Neural cell (in vitro differentiated cells): ENCODE measurements around the gene GLTP. TPM values are rescaled to one million over a fixed set of nuclear protein-coding genes. Genes with fewer than 3 reads are reported as not detected.

ENCODE experiments used
- H2AFZ ChIP-seq: fragments of 200-600, 300-800 bp; sonication (generic), shearing (Covaris generic); 2 replicates; pipeline ENCODE4 v1.6.0; 2014; ENCODE audit warnings: low read depth, mild to moderate bottlenecking, antibody characterized with exemption, low read length, moderate library complexity
- H3F3A ChIP-seq: fragments of 200-600 bp; shearing (Covaris generic); 2 replicates; pipeline ENCODE4 v1.6.1; 2016; ENCODE audit warnings: mild to moderate bottlenecking, moderate library complexity, mixed read lengths, antibody characterized with exemption, low read length; ENCODE audit not compliant: insufficient read depth, poor library complexity, severe bottlenecking
- H3K27ac ChIP-seq: fragments of 200-600, 300-800 bp; sonication (generic), shearing (Covaris generic); 2 replicates; pipeline ENCODE4 v1.5.1; 2014; ENCODE audit warnings: mild to moderate bottlenecking, low read length, moderate library complexity
- H3K27me3 ChIP-seq: fragments of 300-800, 200-600 bp; sonication (generic), shearing (Covaris generic); 2 replicates; pipeline ENCODE4 v1.6.0; 2014; ENCODE audit warnings: mild to moderate bottlenecking, low read depth, low read length, moderate library complexity; ENCODE audit not compliant: insufficient read depth
- H3K36me3 ChIP-seq: fragments of 300-800, 200-600 bp; sonication (generic), shearing (Covaris generic); 2 replicates; pipeline ENCODE4 v1.5.1; 2014; ENCODE audit warnings: mild to moderate bottlenecking, antibody characterized with exemption, low read length, moderate library complexity; ENCODE audit not compliant: insufficient read depth
- H3K4me2 ChIP-seq: fragments of 300-800, 200-600 bp; sonication (generic), shearing (Covaris generic); 2 replicates; pipeline ENCODE4 v1.6.0; 2014; ENCODE audit warnings: mild to moderate bottlenecking, low read length
- H3K4me3 ChIP-seq: fragments of 300-800, 200-600 bp; sonication (generic), shearing (Covaris generic); 2 replicates; pipeline ENCODE4 v1.5.1; 2014; ENCODE audit warnings: mild to moderate bottlenecking, low read length, moderate library complexity
- H3K79me2 ChIP-seq: fragments of 200-600 bp; shearing (Covaris generic); replicated peaks from 2 replicates; pipeline ENCODE4 v1.6.0; 2014; ENCODE audit warnings: mild to moderate bottlenecking, low read length, moderate library complexity; ENCODE audit not compliant: insufficient read depth
- H3K9ac ChIP-seq: fragments of 300-800, 200-600 bp; sonication (generic), shearing (Covaris generic); 2 replicates; pipeline ENCODE4 v1.6.1; 2016; ENCODE audit warnings: mild to moderate bottlenecking, low read length, mixed read lengths
- H3K9me2 ChIP-seq: fragments of 200-600 bp; shearing (Covaris generic); 2 replicates; pipeline ENCODE4 v1.6.1; 2016; ENCODE audit warnings: mild to moderate bottlenecking, low read length, mixed read lengths; ENCODE audit not compliant: insufficient read depth
- H3K9me3 ChIP-seq: fragments of 200-600, 300-800 bp; sonication (generic), shearing (Covaris generic); 2 replicates; pipeline ENCODE4 v1.6.1; 2016; ENCODE audit warnings: mild to moderate bottlenecking, mixed run types, low read length, moderate library complexity, mixed read lengths
- H4K20me1 ChIP-seq: fragments of 200-600 bp; shearing (Covaris generic); 2 replicates; pipeline ENCODE4 v1.6.1; 2016; ENCODE audit warnings: mild to moderate bottlenecking, mixed run types; ENCODE audit not compliant: insufficient read depth
- EP300 ChIP-seq: fragments of 450-650 bp; conservative IDR thresholded peaks from 2 replicates; pipeline ENCODE4 v1.6.1; 2014; ENCODE audit warnings: antibody characterized with exemption, mild to moderate bottlenecking, moderate library complexity; ENCODE audit not compliant: poor library complexity, severe bottlenecking
- EZH2 ChIP-seq: fragments of 200-600, 300-800 bp; shearing (Covaris generic), sonication (generic); IDR thresholded peaks from 2 replicates; pipeline ENCODE4 v1.6.1; 2014; ENCODE audit warnings: antibody characterized with exemption, low read length, borderline replicate concordance, mild to moderate bottlenecking; ENCODE audit not compliant: insufficient read depth, poor library complexity, severe bottlenecking
- MXI1 ChIP-seq: fragments of 450-650 bp; conservative IDR thresholded peaks from 2 replicates; pipeline ENCODE4 v1.6.1; 2014; ENCODE audit warnings: antibody characterized with exemption, mild to moderate bottlenecking; ENCODE audit not compliant: poor library complexity, severe bottlenecking
- POLR2AphosphoS5 ChIP-seq: IDR thresholded peaks from 2 replicates; pipeline ENCODE4 v1.6.1; 2012
- RAD21 ChIP-seq: fragments of 450-650 bp; conservative IDR thresholded peaks from 2 replicates; pipeline ENCODE4 v1.6.1; 2014; ENCODE audit warnings: antibody characterized with exemption, mild to moderate bottlenecking, moderate library complexity
- REST ChIP-seq: IDR thresholded peaks from 2 replicates; pipeline ENCODE4 v1.6.1; 2012; ENCODE audit warnings: borderline replicate concordance
- SMC3 ChIP-seq: fragments of 450-650 bp; conservative IDR thresholded peaks from 2 replicates; pipeline ENCODE4 v1.6.1; 2014; ENCODE audit warnings: antibody characterized with exemption, mild to moderate bottlenecking, moderate library complexity; ENCODE audit not compliant: poor library complexity
- TAF1 ChIP-seq: IDR thresholded peaks from 2 replicates; pipeline ENCODE4 v1.6.1; 2012; ENCODE audit warnings: low read depth
- polyA plus RNA-seq: library from polyadenylated mRNA; depleted of rRNA; stranded (reverse); fragments of >200 nt; gene quantifications from 2 replicates; pipeline ENCODE4 v1.2.3, GENCODE V29; 2014
- TF ChIP-seq, protein P1 (sequence below): fragments of 450-650 bp; IDR thresholded peaks from 2 replicates; pipeline ENCODE4 v1.5.1; 2014; ENCODE audit warnings: antibody characterized with exemption, mild to moderate bottlenecking, moderate library complexity; ENCODE audit not compliant: poor library complexity, severe bottlenecking

GLTP gene
- polyA plus RNA-seq, 1 donor from 2014 or later, result 25.0 TPM

DNA sequence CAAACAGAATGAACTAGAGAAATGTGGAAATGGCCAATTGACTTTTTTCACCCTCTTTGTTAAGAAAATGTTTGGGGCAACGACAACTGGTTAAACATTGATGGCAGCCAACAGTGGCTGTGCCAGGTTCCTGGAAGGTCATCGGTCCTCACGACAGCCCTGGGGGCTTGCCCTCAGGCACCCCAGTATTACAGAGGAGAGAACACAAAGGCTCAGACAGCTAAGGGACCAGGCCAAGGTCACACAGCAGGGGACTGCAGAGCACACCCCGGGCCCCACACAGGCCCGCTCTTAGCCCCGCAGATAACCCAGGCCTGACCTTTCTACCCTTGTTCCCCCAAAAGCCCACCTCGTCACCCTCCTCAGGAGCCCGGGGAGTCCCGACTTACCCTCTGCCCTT, 48.4 kb downstream of the GLTP start:
- Histone ChIP-seq H2AFZ (no peak overlapping the region), H3K4me2 (no peak overlapping the region), H3K9me2 (no peaks in the 10 kb centered on the region), H3K27ac (no peak overlapping the region), H3K4me3 (no peak overlapping the region), H3K27me3 (peaks cover 12% of the 10 kb centered on the region), H3K9me3 (no peaks in the 10 kb centered on the region), H4K20me1 (no peaks in the 10 kb centered on the region), H3K9ac (no peak overlapping the region), H3K36me3 (no peaks in the 10 kb centered on the region), H3K79me2 (no peaks in the 10 kb centered on the region), H3F3A (no peaks in the 10 kb centered on the region)
- TF ChIP-seq POLR2AphosphoS5 (no peak), MXI1 (no peak), EP300 (no peak), SMC3 (no peak), TAF1 (no peak), RAD21 (no peak), REST (no peak), EZH2 (no peak)
- TF ChIP-seq, protein P1, sequence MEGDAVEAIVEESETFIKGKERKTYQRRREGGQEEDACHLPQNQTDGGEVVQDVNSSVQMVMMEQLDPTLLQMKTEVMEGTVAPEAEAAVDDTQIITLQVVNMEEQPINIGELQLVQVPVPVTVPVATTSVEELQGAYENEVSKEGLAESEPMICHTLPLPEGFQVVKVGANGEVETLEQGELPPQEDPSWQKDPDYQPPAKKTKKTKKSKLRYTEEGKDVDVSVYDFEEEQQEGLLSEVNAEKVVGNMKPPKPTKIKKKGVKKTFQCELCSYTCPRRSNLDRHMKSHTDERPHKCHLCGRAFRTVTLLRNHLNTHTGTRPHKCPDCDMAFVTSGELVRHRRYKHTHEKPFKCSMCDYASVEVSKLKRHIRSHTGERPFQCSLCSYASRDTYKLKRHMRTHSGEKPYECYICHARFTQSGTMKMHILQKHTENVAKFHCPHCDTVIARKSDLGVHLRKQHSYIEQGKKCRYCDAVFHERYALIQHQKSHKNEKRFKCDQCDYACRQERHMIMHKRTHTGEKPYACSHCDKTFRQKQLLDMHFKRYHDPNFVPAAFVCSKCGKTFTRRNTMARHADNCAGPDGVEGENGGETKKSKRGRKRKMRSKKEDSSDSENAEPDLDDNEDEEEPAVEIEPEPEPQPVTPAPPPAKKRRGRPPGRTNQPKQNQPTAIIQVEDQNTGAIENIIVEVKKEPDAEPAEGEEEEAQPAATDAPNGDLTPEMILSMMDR, result no peak

DNA sequence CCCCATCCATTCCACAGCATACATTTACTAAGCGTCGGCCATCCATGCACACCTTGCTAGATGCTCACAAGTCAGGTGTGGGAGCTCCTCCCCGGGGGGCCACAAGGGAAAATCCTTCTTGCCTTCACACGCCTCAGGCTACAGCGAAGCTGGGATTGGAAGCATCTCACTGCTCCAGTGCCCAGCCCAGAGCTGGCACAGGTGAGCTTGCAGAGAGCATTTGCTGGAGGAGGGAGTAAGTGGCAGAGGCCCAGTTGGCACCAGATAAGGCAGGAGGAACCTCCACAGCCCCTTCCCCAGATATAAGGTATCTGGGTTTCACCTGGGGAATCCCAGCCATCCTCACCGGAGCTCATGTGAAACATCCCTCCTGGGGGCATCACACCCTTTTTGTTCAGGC, 49.0 kb downstream of the GLTP start:
- no peak overlapping the region for H3K9ac ChIP-seq
- no peaks in the 10 kb centered on the region for H3F3A ChIP-seq
- no peaks in the 10 kb centered on the region for H3K79me2 ChIP-seq
- H3K36me3 ChIP-seq, result no peaks in the 10 kb centered on the region
- H2AFZ ChIP-seq, result no peak overlapping the region
- H3K4me2 ChIP-seq, result no peak overlapping the region
- H4K20me1 ChIP-seq, result no peaks in the 10 kb centered on the region
- TF ChIP-seq MXI1, result no peak
- TF ChIP-seq REST, result no peak
- TF ChIP-seq RAD21, result no peak
- TF ChIP-seq SMC3, result no peak
- TF ChIP-seq POLR2AphosphoS5, result no peak
- no peak for TF ChIP-seq TAF1
- TF ChIP-seq EP300, result no peak
- TF ChIP-seq, protein P1, result no peak
- no peak for TF ChIP-seq EZH2
- H3K4me3 ChIP-seq, result no peak overlapping the region
- peaks cover 12% of the 10 kb centered on the region for H3K27me3 ChIP-seq
- H3K27ac ChIP-seq, result no peak overlapping the region
- no peaks in the 10 kb centered on the region for H3K9me2 ChIP-seq
- H3K9me3 ChIP-seq, result no peaks in the 10 kb centered on the region
